Mammary epithelial cell (primary cell): Measurements from ENCODE around the gene ADCY7.

Experiments used
- EZH2 ChIP-seq: IDR thresholded peaks from 2 replicates; pipeline ENCODE4 v1.6.1; 2012; ENCODE audit warnings: low read length, inconsistent platforms, borderline replicate concordance
- TF ChIP-seq, protein P1 (sequence below), 2 donors: IDR thresholded peaks in 1 of 2; conservative IDR thresholded peaks in 1 of 2; 2 replicates each; pipeline ENCODE4 v1.5.1; 2011 to 2012; ENCODE audit warnings: inconsistent platforms in 2 of 2, low read length in 2 of 2, mild to moderate bottlenecking in 2 of 2, control low read depth in 1 of 2, low read depth in 1 of 2; ENCODE audit not compliant: insufficient read depth in 1 of 2; ENCODE audit errors: extremely low read depth in 1 of 2

DNA sequence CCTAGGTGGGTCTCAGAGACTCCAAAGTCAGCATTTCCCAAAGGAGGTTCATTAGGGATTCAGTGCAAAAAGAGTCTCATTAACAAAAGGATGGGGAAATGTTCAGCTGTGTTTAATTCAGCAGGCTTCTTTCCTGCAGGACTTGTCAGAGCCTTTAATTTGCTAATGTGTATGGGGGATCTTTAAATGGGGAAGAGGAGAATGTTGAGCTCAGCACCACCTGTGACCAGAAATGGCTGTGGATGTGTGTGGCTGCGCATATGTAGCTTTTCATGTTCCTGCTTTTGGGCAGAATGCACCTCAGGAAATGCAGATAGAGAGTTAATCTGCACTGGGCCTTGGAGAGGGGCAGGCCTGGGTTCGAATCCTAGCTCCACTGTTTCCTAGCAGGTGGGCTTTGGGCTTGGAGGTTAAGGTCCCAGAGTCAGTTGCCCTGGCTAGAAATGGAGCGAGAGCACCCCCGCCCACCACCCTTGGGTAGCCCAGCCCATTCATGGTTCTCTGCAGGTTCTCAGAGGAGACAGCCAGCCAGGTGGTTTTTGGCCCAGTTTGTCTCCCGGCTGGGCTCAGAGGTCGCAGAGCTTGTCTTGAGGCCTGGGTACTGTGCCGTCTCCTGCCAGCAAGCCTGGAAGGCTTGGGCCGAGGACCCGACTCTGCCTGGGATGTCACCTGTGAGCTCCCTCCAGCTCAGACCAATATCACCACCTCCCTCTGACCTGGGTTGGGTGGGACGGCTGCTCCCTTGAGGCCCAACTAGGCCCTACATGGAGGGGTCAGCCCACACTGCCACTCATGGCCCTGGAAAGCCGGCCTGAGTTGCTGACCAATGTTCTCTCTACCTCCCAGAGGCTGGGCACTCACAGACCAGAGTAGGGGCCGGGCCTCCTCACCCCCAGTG, 9.3 kb downstream of the ADCY7 start:
- TF ChIP-seq EZH2, result no peak
- TF ChIP-seq, protein P1, sequence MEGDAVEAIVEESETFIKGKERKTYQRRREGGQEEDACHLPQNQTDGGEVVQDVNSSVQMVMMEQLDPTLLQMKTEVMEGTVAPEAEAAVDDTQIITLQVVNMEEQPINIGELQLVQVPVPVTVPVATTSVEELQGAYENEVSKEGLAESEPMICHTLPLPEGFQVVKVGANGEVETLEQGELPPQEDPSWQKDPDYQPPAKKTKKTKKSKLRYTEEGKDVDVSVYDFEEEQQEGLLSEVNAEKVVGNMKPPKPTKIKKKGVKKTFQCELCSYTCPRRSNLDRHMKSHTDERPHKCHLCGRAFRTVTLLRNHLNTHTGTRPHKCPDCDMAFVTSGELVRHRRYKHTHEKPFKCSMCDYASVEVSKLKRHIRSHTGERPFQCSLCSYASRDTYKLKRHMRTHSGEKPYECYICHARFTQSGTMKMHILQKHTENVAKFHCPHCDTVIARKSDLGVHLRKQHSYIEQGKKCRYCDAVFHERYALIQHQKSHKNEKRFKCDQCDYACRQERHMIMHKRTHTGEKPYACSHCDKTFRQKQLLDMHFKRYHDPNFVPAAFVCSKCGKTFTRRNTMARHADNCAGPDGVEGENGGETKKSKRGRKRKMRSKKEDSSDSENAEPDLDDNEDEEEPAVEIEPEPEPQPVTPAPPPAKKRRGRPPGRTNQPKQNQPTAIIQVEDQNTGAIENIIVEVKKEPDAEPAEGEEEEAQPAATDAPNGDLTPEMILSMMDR (conservative IDR thresholded peaks at IDR 0.05 in 1 of 2, IDR thresholded peaks at IDR 0.05 in 1 of 2; ENCODE audit: extremely low read depth in 1 of 2, insufficient read depth in 1 of 2, low read depth in 1 of 2, low read length in 2 of 2), result no peak
